Measurements from ENCODE around the gene ARHGAP32. TPM values are rescaled to one million over a fixed set of nuclear protein-coding genes. Genes with fewer than 3 reads are reported as not detected.
A peak's percentile ranks its signal among the peaks of the same experiment; 100 is the strongest.

Gene ARHGAP32
- total RNA-seq, 4 donors from 2014 or later = 10.9 to 28.0 (median 19.2) TPM

- no peaks in the 10 kb centered on the region for H3K4me1 ChIP-seq
- TF ChIP-seq EP300 (IDR thresholded peaks at IDR 0.05) (no peak), CTCF (IDR thresholded peaks at IDR 0.05) (no peak), POLR2A (IDR thresholded peaks at IDR 0.05) (no peak)
- H3K9me3 ChIP-seq = peaks cover 0 to 10% (median 0%) of the 10 kb centered on the region in 4 donors
- H3K27ac ChIP-seq = no peak overlapping the region
- WGBS, 2 donors = 91 to 96% methylated on average over 5 of the region's 5 CpGs
- no peak for DNase-seq (ENCODE audit: low spot score in 2 of 2)
- no peak overlapping the region for H3K4me3 ChIP-seq
- H3K36me3 ChIP-seq = peaks cover 0 to 7% (median 0%) of the 10 kb centered on the region in 3 donors
- no peaks in the 10 kb centered on the region for H3K27me3 ChIP-seq
Measured at GRCh38 chr11:129234978-129235377, 42.9 kb upstream of the ARHGAP32 start.

- 65 to 71% methylated on average over 6 of the region's 6 CpGs for WGBS, 2 donors
- DNase-seq (ENCODE audit: low spot score in 2 of 2) = no peak
- Histone ChIP-seq H3K4me3 (no peak overlapping the region), H3K4me1 (no peaks in the 10 kb centered on the region), H3K36me3 (no peaks in the 10 kb centered on the region), H3K27ac (no peak overlapping the region), H3K27me3 (no peaks in the 10 kb centered on the region), H3K9me3 (peaks cover 0 to 28% (median 9%) of the 10 kb centered on the region in 4 donors)
- TF ChIP-seq POLR2A (IDR thresholded peaks at IDR 0.05) = no peak
- TF ChIP-seq CTCF (IDR thresholded peaks at IDR 0.05) = peak in 1 of 5 experiments; percentile 28
- no peak for TF ChIP-seq EP300 (IDR thresholded peaks at IDR 0.05)
Measured at GRCh38 chr11:129230006-129230405, 37.9 kb upstream of the ARHGAP32 start.

GRCh38 chr11:129226207-129226798 is 34.2 kb upstream of the ARHGAP32 start:
- DNase-seq (ENCODE audit: low spot score in 2 of 2) = no peak
- WGBS, 2 donors = 98 to 100% methylated on average over 2 of the region's 2 CpGs
- H3K36me3 ChIP-seq = no peaks in the 10 kb centered on the region
- peaks cover 0 to 31% (median 9%) of the 10 kb centered on the region in 4 donors for H3K9me3 ChIP-seq
- H3K27ac ChIP-seq = no peak overlapping the region
- peaks cover 0 to 12% (median 3%) of the 10 kb centered on the region in 4 donors for H3K4me1 ChIP-seq
- TF ChIP-seq POLR2A (IDR thresholded peaks at IDR 0.05) (no peak), EP300 (IDR thresholded peaks at IDR 0.05) (no peak), CTCF (IDR thresholded peaks at IDR 0.05) (no peak)
- no peak overlapping the region for H3K4me3 ChIP-seq
- H3K27me3 ChIP-seq = no peaks in the 10 kb centered on the region

- Histone ChIP-seq H3K36me3 (no peaks in the 10 kb centered on the region), H3K9me3 (peaks cover 0 to 31% (median 9%) of the 10 kb centered on the region in 4 donors), H3K27ac (no peak overlapping the region), H3K27me3 (no peaks in the 10 kb centered on the region), H3K4me3 (no peak overlapping the region), H3K4me1 (peaks cover 0 to 12% (median 3%) of the 10 kb centered on the region in 4 donors)
- DNase-seq (ENCODE audit: low spot score in 2 of 2) = no peak
- WGBS, 2 donors = 78 to 94% methylated on average over 1 of the region's 1 CpG
- TF ChIP-seq POLR2A (IDR thresholded peaks at IDR 0.05) (no peak), EP300 (IDR thresholded peaks at IDR 0.05) (no peak), CTCF (IDR thresholded peaks at IDR 0.05) (no peak)
Measured at GRCh38 chr11:129225190-129225589, 33.1 kb upstream of the ARHGAP32 start.

GRCh38 chr11:129224538-129224937 is 32.4 kb upstream of the ARHGAP32 start:
- Histone ChIP-seq H3K4me1 (peaks cover 0 to 12% (median 3%) of the 10 kb centered on the region in 4 donors), H3K27ac (no peak overlapping the region), H3K36me3 (no peaks in the 10 kb centered on the region), H3K9me3 (peaks cover 0 to 31% (median 9%) of the 10 kb centered on the region in 4 donors), H3K4me3 (no peak overlapping the region), H3K27me3 (no peaks in the 10 kb centered on the region)
- 83 to 87% methylated on average over 3 of the region's 3 CpGs for WGBS, 2 donors
- no peak for DNase-seq (ENCODE audit: low spot score in 2 of 2)
- TF ChIP-seq CTCF (IDR thresholded peaks at IDR 0.05) (no peak), POLR2A (IDR thresholded peaks at IDR 0.05) (no peak), EP300 (IDR thresholded peaks at IDR 0.05) (no peak)
